T-helper 1 cell treated with Interleukin-12 subunit alpha and Interleukin-12 subunit beta and Interleukin-4 antibody, amounts not matched to agents 30 μg/mL and 1 μg/mL, for 36 hours (primary cell): ENCODE data around the gene SLX1A.
A peak's percentile ranks its signal among the peaks of the same experiment; 100 is the strongest.
"Not testable (repeated sequence)": the region's sequence is repeated elsewhere in the genome, so short reads cannot be mapped to it uniquely, and the experiment has no call there.

Experiments used
- H3K27ac Mint-ChIP-seq: one replicate; pipeline ENCODE4 v1.8.0; 2021; ENCODE audit warnings: mild to moderate bottlenecking, mixed read lengths
- H3K27me3 Mint-ChIP-seq: one replicate; pipeline ENCODE4 v1.8.0; 2021; ENCODE audit warnings: low read depth, mixed read lengths
- H3K36me3 Mint-ChIP-seq: one replicate; pipeline ENCODE4 v1.8.0; 2021; ENCODE audit warnings: low read depth, mixed read lengths
- H3K4me1 Mint-ChIP-seq: one replicate; pipeline ENCODE4 v1.8.0; 2021; ENCODE audit warnings: low read depth, mixed read lengths
- H3K4me3 Mint-ChIP-seq: one replicate; pipeline ENCODE4 v1.8.0; 2021; ENCODE audit warnings: mild to moderate bottlenecking, moderate library complexity, mixed read lengths
- H3K9me3 Mint-ChIP-seq: one replicate; pipeline ENCODE4 v1.8.0; 2021; ENCODE audit warnings: mixed read lengths

SLX1A gene

GRCh38 chr16:30193615-30194014, at the start of gene SLX1A, which contains the start of gene BOLA2B:
SLX1A (plus strand) TSS chr16:30193875; CDS start chr16:30194085, 210 bp downstream.
BOLA2B (minus strand) TSS chr16:30193666; CDS start chr16:30193595, 71 bp downstream.
- not testable (repeated sequence) for H3K9me3 Mint-ChIP-seq, H3K27ac Mint-ChIP-seq, H3K4me3 Mint-ChIP-seq, H3K4me1 Mint-ChIP-seq, H3K27me3 Mint-ChIP-seq, H3K36me3 Mint-ChIP-seq

- Mint-ChIP-seq H3K36me3 (peaks cover 1% of the 10 kb centered on the region), H3K27ac (no peak overlapping the region), H3K9me3 (peaks cover 9% of the 10 kb centered on the region), H3K27me3 (no peaks in the 10 kb centered on the region), H3K4me3 (no peak overlapping the region), H3K4me1 (peaks cover 17% of the 10 kb centered on the region)
Measured at GRCh38 chr16:30144017-30144416, 49.7 kb upstream of the SLX1A start.

- H3K4me1 Mint-ChIP-seq: peaks cover 12% of the 10 kb centered on the region
- peaks cover 3% of the 10 kb centered on the region for H3K27me3 Mint-ChIP-seq
- no peak overlapping the region for H3K27ac Mint-ChIP-seq
- peaks cover 17% of the 10 kb centered on the region for H3K9me3 Mint-ChIP-seq
- H3K36me3 Mint-ChIP-seq: peaks cover 7% of the 10 kb centered on the region
- H3K4me3 Mint-ChIP-seq: no peak overlapping the region
Measured at GRCh38 chr16:30144917-30145316, 48.8 kb upstream of the SLX1A start.

GRCh38 chr16:30145657-30146056, 48.0 kb upstream of the SLX1A start:
- H3K36me3 Mint-ChIP-seq: peaks cover 7% of the 10 kb centered on the region

DNA sequence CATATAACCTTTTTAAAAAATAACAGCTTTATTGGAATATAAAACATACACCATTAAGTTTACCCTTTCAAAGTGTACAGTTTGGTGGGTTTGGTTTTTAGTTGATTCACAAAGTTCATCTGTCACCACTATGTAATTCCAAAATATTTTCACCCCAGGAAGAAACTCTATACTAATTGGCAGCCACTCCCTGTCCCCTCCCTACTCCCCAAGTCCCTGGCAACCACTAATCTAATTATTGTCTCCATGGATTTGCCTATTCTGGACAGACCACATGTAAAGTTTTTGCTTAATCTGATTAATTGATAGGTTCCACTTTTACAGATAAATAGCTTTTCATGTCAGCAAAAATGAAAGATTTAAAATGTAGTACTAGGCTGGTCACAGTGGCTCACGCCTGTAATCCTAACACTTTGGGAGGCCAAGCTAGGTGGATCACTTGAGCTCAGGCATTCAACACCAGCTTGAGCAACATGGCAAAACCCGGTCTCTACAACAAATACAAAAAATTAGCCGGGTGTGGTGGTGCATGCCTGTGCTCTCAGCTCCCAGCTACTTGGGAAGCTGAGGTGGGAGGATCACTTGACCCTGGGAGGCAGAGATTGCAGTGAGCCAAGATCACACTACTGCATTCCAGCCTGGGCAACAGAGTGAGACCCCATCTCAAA, 45.7 kb upstream of the SLX1A start:
- peaks cover 5% of the 10 kb centered on the region for H3K4me1 Mint-ChIP-seq
- peaks cover 3% of the 10 kb centered on the region for H3K27me3 Mint-ChIP-seq
- no peak overlapping the region for H3K4me3 Mint-ChIP-seq

More at GRCh38 chr16:30145657-30146056, 48.0 kb upstream of the SLX1A start:
- Mint-ChIP-seq H3K27ac (no peak overlapping the region), H3K27me3 (peaks cover 3% of the 10 kb centered on the region), H3K9me3 (peaks cover 17% of the 10 kb centered on the region), H3K4me1 (peaks cover 11% of the 10 kb centered on the region), H3K4me3 (no peak overlapping the region)

DNA sequence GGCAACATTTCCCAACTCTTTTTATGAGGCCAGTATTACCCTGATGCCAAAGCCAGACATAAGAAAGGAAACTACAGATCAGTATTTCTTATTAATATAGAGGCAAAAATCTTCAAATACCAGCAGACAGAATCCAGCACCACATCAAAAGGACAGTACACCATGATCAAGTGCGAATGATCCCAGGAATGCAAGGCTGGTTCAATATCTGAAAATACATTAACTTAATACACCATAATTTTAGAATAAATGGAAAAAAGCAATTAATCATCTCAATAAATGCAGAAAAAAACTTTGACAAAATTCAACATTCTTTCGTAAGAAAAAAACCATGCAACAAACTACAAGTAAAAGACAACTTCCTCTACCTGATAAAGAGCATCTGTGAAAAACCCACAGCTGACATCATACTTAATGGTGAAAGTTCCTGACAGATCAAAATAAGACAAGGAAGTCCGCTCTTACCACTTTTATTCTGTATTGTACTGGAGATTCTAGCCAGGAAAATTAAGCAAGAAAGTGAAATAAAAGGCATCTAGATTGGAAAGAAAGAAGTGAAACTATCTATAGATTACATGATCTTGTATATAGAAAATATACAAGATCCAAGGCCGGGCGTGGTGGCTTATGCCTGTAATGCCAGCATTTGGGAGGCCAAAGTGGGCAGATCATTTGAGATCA, 44.3 kb upstream of the SLX1A start:
- Mint-ChIP-seq H3K4me3 (no peak overlapping the region), H3K9me3 (peaks cover 17% of the 10 kb centered on the region), H3K36me3 (peaks cover 8% of the 10 kb centered on the region), H3K4me1 (no peaks in the 10 kb centered on the region), H3K27ac (no peak overlapping the region), H3K27me3 (peaks cover 3% of the 10 kb centered on the region)

More for the DNA sequence above, 45.7 kb upstream of the SLX1A start:
- H3K27ac Mint-ChIP-seq: no peak overlapping the region
- peaks cover 17% of the 10 kb centered on the region for H3K9me3 Mint-ChIP-seq
- peaks cover 8% of the 10 kb centered on the region for H3K36me3 Mint-ChIP-seq

DNA sequence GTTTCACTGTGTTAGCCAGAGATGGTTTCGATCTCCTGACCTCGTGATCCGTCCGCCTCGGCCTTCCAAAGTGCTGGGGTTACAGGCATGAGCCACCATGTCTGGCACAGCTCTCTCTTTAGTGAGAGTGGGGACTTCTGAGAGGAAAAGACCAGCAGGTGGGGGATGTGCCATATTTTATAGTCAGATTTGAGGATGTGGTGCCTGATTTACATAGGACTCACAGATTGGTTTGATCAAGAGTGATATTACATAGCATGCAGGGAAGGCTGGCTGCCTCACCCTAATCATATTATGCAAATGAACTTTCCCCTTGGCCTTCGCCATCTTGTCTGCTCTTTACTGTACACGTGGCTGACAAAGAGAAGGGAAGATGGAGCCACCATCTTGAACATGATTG, 42.6 kb upstream of the SLX1A start:
- H3K4me3 Mint-ChIP-seq: no peak overlapping the region
- peaks cover 3% of the 10 kb centered on the region for H3K27me3 Mint-ChIP-seq
- peaks cover 8% of the 10 kb centered on the region for H3K36me3 Mint-ChIP-seq
- H3K4me1 Mint-ChIP-seq: no peaks in the 10 kb centered on the region
- peaks cover 17% of the 10 kb centered on the region for H3K9me3 Mint-ChIP-seq
- H3K27ac Mint-ChIP-seq: no peak overlapping the region

GRCh38 chr16:30152517-30152916, 41.2 kb upstream of the SLX1A start:
- Mint-ChIP-seq H3K27ac (no peak overlapping the region), H3K27me3 (peaks cover 3% of the 10 kb centered on the region), H3K36me3 (peaks cover 8% of the 10 kb centered on the region), H3K4me1 (no peaks in the 10 kb centered on the region), H3K9me3 (peaks cover 17% of the 10 kb centered on the region), H3K4me3 (no peak overlapping the region)

GRCh38 chr16:30155188-30155587, 38.5 kb upstream of the SLX1A start:
- H3K9me3 Mint-ChIP-seq: no peaks in the 10 kb centered on the region
- H3K4me3 Mint-ChIP-seq: no peak overlapping the region
- no peak overlapping the region for H3K27ac Mint-ChIP-seq
- H3K4me1 Mint-ChIP-seq: peaks cover 1% of the 10 kb centered on the region
- no peaks in the 10 kb centered on the region for H3K27me3 Mint-ChIP-seq
- peaks cover 1% of the 10 kb centered on the region for H3K36me3 Mint-ChIP-seq

DNA sequence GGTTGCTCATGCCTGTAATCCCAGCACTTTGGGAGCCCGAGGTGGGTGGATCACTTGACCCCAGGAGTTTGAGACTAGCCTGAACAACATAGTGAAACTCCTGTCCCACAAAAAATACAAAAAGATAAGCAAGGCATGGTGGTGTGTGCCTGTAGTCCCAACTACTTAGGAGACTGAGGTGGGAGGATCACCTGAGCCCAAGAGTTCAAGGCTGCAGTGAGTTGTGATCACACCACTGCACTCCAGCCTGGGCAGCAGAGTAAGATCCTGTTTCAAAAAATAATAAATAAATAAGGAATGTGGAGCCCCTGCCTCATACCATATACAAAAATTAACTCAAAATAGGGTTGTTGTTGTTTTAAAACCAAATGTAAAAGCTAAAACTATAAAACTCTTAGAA, 36.5 kb upstream of the SLX1A start:
- Mint-ChIP-seq H3K4me3 (no peak overlapping the region), H3K4me1 (peaks cover 2% of the 10 kb centered on the region), H3K27me3 (no peaks in the 10 kb centered on the region), H3K36me3 (peaks cover 1% of the 10 kb centered on the region), H3K9me3 (no peaks in the 10 kb centered on the region), H3K27ac (no peak overlapping the region)

DNA sequence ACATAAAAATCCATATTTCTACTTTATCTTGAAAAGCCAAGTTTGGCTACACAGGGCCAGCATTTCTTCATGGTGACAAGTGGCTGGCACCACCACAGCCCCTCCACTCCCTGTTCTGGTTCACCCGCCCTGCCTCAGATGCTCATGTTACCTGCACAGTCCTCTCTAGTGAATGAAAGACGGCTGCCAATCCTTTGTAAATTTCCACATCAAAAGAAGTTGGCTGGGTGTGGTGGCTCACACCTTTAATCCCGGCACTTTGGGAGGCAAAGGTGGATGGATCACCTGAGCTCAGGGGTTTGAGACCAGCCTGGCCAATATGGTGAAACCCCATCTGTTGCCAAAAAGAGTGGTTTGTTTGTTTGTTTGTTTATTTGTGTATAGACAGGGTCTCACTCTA, 30.1 kb upstream of the SLX1A start:
- Mint-ChIP-seq H3K36me3 (no peaks in the 10 kb centered on the region), H3K9me3 (no peaks in the 10 kb centered on the region), H3K27me3 (no peaks in the 10 kb centered on the region), H3K27ac (no peak overlapping the region), H3K4me1 (peaks cover 22% of the 10 kb centered on the region), H3K4me3 (no peak overlapping the region)

DNA sequence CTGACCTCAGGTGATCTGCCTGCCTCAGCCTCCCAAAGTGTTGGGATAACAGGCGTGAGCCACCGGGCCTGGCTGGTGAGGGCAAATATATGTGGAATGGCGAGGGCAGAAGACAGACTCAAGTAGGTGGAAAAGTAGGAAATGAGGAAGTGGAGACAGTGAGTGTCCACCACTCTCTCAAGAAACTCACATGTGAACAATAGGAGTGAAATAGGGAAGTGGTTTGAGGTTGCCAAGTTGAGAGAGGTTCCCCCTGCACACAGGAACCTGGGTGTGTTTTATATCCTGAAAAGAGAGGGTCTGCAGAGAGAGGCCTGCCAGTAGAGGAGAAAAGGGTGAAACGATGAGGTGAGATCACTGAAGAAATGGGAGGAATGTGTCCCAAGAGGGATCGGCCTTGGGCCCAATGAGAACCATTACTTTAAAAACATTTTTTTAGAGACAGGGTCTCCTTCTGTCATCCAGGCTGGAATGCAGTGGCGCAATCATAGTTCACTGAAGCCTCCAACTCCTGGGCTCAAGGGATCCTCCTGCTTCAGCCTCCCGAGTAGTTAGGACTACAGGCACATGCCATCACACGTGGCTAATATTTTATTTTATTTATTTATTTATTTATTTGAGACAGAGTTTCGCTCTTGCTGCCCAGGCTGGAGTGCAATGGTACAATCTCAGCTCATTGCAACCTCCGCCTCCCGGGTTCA, 27.3 kb upstream of the SLX1A start:
- no peaks in the 10 kb centered on the region for H3K27me3 Mint-ChIP-seq
- peaks cover 21% of the 10 kb centered on the region for H3K4me1 Mint-ChIP-seq
- peak overlapping the region; percentile 29 for H3K4me3 Mint-ChIP-seq
- H3K36me3 Mint-ChIP-seq: no peaks in the 10 kb centered on the region
- H3K27ac Mint-ChIP-seq: peak overlapping the region; percentile 7
- H3K9me3 Mint-ChIP-seq: no peaks in the 10 kb centered on the region

- H3K36me3 Mint-ChIP-seq, H3K27me3 Mint-ChIP-seq, H3K27ac Mint-ChIP-seq, H3K9me3 Mint-ChIP-seq, H3K4me3 Mint-ChIP-seq: not testable (repeated sequence)
- H3K4me1 Mint-ChIP-seq: peaks cover 15% of the 10 kb centered on the region
Measured at GRCh38 chr16:30168746-30169145, 24.9 kb upstream of the SLX1A start.

- not testable (repeated sequence) for H3K4me3 Mint-ChIP-seq, H3K27ac Mint-ChIP-seq, H3K36me3 Mint-ChIP-seq, H3K9me3 Mint-ChIP-seq, H3K27me3 Mint-ChIP-seq
- H3K4me1 Mint-ChIP-seq: peaks cover 15% of the 10 kb centered on the region
Measured at GRCh38 chr16:30169416-30169815, 24.3 kb upstream of the SLX1A start.

GRCh38 chr16:30170145-30170544, 23.5 kb upstream of the SLX1A start:
- H3K9me3 Mint-ChIP-seq, H3K27ac Mint-ChIP-seq, H3K4me3 Mint-ChIP-seq, H3K27me3 Mint-ChIP-seq, H3K36me3 Mint-ChIP-seq: not testable (repeated sequence)
- peaks cover 12% of the 10 kb centered on the region for H3K4me1 Mint-ChIP-seq
